Tibial nerve (tissue), 4 donors: Measurements from ENCODE around the gene BID.
"Not testable (repeated sequence)": the region's sequence is repeated elsewhere in the genome, so short reads cannot be mapped to it uniquely, and the experiment has no call there.

Source experiments
- CTCF ChIP-seq, 5 experiments: fragments of 200-600 bp in 3 of 5; fragments of 450-650 bp in 2 of 5; sonication (generic) in 3 of 5; IDR thresholded peaks; one replicate each; pipeline ENCODE4 v1.5.1; 2016 to 2019; ENCODE audit warnings: antibody characterized with exemption in 5 of 5, mild to moderate bottlenecking in 3 of 5, moderate library complexity in 2 of 5
- EP300 ChIP-seq, 2 donors: sonication (generic); formaldehyde crosslinking; IDR thresholded peaks; one replicate each; pipeline ENCODE4 v1.6.1; 2017; ENCODE audit warnings: antibody characterized with exemption in 2 of 2, mild to moderate bottlenecking in 1 of 2

GRCh38 chr22:17698276-17698675, 76.0 kb downstream of the BID start:
- not testable (repeated sequence) for TF ChIP-seq CTCF, EP300 (IDR thresholded peaks at IDR 0.05)
